HG02763 (cell line): ENCODE measurements around the gene PLS3.

Source experiments
- ATAC-seq: cut with Tn5 transposase; IDR thresholded peaks from one replicate; pipeline ENCODE4 v1.9.1; 2021; ENCODE audit warnings: mild to moderate bottlenecking, moderate library complexity; ENCODE audit not compliant: unreplicated experiment

PLS3 gene

DNA sequence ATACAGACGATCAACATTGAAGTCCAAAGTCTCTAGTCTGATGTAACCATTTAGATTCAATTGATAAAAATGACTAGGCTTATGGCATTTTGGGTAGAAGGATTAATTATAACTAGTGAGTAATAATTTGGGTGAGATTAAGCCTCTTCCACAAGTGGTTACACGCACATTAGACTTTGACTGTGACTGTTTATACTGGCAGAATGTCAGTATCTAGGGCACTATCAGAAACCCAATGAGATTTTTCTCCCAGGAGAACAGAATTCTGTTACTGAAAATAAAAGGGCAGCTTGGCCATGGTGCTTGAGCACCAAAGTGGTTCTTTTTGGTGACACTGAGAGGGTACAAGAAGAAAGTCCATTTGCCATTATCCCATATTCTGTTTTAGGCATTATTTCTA, 3.3 kb downstream of the PLS3 start:
- ATAC-seq = no peak

DNA sequence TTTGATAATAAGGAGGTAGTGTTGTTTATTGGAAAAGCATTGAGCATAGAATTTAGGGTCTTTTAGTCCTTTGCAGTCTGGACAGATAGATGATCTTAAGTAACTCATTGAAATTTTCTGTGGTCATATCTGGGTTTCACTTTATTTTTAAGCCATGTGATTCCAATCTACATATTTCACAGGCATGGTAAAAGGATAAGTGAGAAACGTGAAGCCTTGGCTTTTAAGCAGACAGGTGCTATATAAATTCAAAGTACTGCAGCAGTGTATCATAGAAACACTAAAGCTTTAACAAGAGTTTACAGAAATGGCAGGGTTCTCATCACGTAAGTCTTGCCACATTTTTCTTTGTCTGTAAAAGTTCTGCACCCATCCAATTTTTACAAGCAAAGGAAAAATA, 4.9 kb downstream of the PLS3 start:
- no peak for ATAC-seq

DNA sequence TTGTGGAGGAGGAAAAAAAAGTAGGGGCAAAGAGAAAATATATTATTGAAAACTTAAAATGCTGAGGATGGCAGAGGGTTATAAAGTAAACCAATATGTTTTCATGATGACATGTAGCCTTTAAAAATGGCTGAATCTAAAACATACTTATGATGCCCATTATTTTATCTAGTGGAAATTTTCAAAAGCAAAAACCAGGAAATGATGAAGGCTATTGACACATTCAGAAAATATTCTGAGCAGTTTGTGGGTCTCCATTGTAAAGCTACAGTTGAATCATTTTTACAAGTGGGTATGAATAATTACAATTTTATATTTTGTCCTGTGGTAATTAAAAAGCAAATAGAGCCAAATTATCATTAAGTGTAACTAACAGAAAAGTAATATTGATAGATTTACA, 10.7 kb downstream of the PLS3 start:
- ATAC-seq = no peak

DNA sequence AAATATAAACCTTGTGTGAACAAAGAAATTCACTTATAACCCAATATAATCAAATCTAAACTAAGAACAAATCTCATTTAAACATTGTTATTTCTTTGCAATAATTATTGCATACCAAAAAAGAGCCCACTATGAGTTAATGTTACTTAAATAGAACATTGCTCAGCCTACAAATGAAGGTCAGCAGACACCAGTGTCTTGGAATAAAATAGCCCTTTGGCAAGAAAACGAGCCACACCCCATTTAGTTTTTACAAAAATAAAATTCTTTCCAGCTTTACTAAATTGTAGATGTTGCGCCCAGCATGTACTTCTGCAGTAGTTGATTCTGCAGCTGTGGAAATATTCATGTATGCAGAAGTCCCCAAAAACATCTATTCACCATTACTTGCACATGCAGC, 12.2 kb downstream of the PLS3 start:
- ATAC-seq = no peak

DNA sequence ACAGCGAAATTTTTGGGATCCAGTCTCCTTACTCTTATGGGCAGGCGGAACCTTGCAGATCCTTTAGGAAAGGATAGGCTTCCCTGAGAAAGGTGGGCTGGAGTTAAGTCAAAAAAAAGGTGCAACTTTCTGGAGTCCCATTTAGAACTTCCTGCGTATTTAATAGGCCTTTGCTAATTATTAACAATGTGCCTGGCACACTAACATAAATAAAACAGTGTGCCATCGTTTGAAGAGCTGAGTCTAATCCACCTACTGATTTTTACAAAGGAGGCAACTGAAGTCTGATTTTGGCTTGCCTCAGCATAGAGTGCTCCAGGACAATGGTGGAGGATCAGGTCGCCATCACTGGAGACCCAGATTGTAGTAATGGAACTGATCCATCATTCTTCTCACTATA, 15.7 kb downstream of the PLS3 start:
- ATAC-seq = no peak

DNA sequence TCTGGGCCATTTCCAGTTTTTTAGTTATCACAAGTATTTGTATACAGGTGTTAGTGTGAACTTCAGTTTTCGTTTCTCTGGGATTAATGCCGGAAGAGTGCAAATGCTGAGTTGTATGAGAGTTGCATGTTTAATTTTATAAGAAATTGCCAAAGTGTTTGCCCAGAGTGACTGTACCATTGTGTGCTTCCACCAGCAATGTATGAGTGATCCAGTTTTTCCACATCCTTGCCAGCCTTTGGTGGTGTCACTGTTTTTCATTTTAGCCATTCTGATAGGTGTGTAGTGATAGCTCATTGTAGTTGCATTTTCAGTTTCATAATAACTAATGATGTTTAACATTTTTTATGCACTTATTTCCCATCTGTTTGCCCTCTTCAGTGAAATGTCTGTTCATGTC, 18.4 kb downstream of the PLS3 start:
- no peak for ATAC-seq

DNA sequence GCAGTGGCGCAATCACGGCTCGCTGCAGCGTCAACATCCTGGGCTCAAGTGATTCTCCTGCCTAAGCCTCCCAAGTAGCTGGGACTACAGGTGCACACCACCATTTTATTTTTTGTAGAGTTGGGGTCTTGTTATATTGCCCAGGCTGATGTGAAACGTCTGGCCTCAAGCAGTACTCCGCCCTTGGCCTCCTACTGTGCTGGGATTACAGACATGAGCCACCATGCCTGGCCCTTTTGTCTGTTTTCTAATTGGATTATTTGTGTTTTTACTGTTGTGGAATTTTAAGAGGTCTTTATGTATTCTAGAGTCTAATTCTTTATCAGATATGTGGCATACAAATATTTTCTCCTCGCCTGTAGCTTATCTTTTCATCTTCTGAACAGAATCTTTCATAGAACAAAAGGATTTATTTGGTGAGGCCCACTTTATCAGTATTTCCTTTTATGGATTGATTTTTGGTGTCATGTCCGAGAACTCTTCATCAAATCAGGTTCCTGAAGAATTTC, 18.9 kb downstream of the PLS3 start:
- no peak for ATAC-seq

DNA sequence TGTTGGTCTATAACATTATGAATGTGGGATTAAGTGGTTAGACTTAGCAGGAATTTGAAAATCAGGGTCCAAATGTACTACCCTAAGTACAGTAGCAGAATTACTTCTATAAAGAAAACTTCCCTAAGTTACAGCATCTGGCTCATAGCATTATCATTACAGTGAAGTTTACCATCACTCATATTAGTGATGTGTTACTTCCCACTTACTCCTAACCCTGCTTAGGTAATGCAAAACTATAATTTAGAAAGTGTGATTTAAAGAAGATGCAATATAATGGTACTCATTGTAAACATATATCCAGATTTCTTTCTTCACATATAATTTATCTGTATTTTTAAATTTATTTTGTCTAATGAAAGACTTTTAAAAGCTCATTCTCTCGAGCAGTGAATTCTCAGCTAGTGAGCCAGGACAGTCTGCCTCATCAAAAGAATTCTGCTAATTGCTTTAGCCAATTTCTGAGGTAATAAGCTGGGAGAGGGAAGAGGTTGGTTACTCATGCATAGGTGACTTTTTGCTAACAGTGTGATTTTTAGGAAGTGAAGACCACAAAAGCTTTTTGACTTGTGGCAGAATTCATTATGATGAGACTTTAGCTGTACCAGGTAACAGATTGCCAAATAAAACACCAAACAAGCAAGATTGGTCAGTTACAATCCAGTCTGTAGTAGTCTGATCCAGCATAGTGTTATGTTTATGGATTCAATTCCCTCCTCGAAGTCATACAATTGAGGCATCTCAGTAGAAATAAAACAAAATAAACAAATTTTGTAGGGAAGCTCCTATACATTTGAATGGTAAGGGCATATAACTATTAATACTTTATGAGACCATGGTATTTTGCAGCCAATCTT, 21.0 kb downstream of the PLS3 start:
- no peak for ATAC-seq

DNA sequence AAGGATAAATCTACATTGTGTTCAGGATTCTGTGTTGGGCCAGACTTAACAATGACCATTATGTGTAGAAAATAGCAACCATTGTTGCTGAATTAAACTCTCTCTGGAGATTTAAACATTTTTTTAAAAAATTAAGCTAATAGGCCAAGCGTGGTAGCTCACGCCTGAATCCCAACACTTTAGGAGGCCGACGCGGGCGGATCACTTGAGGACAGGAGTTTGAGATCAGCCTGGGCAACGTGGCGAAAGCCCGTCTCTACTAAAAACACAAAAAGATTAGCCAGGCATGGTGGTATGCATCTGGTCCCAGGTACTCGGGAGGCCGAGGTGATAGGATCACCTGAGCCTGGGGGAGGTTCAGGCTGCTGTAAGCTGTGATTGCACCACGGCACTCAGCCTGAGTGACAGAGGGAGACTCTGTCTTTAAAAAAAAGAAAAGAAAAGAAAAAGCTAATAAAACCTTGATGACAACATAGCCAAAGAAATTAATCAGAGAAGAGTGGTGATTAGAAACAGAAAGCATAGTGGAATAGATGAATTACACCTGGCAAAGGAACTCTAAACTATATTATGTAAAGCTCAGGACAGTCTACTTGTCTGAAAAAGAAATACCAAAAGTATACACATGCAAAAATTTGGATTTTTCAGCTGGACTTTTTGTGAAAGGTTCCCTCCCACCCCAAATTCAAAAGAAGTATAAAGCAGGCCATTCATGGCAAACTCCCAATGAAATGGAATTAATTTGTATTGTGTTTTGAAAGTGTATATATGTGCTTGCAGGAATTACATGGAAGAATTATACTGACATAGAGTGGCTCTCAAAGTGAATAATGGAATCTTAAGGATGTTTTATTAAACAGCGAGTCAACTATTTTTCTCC, 21.9 kb downstream of the PLS3 start:
- no peak for ATAC-seq

DNA sequence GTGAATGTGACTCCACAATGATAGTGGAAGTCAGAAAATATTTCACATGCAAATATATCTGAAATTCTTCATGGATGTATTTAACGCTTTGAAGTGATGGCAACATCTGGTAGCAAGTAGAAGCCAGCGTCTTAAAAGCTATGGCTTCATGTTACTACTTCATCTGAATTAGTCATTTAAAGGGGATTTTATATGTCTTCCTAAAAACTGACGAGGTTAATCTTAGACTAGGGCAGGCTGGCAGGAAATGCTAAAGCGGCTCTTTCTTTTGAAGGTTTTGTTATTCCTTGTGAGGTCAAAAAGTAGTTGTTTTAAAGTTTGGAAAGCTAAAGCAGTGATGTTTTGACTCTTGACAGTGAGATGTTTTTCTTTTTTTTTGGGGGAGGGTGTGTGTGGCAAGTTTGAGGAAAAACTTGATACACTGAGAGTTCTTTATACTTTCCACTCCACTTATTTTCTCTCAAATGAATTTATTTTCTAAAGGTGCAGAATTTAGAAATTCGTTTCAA, 22.6 kb downstream of the PLS3 start:
- no peak for ATAC-seq

DNA sequence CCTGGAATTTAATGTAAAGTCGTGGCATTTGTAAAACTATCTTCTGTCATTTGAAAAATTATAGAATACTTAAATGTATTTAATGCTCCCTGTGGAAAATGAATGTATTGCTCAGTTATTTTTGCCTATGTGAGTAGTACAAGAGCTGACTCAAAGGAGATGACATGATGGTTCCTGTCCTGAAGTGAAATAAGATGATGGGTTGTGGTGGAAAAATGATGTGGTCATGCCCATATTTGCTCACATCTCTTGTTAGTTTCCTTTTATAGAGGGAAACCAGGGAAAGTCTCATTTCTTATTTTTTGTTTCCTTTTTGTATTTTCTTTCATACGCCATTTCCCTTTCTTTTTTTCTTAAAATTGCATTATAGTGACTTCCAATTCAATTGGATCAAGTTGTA, 23.7 kb downstream of the PLS3 start:
- ATAC-seq = no peak

DNA sequence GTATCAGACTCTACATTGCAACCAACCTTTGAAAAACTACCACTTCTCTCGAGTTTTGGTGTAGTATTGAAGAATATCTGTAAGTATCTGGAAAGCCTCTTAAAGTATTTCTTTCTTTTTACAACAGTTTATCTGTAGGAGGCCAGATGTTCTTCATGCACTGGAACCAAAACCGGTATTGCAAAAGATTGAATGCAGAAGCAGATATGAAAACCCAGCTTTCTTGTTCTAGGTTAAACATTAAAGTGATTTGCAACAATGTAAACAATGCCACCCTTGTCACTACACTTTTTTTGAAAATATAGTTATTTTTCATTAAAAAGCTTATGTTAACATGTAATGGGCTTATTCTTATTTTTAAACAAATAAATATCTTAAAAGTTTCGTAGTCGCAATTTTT, 27.2 kb downstream of the PLS3 start:
- no peak for ATAC-seq

DNA sequence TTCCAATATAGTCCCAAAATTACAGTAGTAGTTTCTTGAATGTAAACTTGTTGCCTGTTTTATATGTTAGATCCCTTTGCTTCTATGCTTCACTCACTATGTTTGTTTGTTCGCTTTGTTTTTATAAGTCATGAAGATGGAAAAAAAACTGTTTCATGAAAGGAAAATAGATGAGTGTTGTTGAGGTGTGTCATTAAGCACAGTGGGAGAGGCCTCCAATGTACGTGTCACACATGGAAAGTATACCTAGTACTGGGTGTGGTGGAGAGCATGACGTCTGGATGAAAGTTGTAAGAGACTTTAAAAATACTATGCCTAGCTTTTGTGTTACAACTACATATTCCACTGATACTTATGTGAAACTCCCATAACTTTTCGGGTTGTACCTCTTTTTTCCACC, 28.4 kb downstream of the PLS3 start:
- no peak for ATAC-seq

DNA sequence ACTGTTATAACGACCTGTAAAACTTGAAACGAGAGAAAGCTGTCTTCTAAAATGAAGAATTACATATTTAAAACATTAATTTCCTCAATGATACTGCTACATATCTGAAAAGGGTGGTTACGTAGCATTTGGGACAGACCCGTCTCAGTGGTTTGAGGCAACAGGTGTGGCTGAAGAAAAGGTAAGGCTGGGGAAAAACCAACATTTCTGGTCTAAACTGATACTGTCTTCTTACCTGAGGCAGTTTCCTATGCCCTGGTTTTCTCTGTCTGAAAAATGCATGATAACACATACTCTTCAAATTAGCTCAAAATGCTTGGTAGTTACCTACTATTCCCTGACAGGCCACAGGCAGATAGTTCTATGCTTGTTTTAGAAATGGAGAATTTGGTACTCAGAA, 30.4 kb downstream of the PLS3 start:
- ATAC-seq = no peak

DNA sequence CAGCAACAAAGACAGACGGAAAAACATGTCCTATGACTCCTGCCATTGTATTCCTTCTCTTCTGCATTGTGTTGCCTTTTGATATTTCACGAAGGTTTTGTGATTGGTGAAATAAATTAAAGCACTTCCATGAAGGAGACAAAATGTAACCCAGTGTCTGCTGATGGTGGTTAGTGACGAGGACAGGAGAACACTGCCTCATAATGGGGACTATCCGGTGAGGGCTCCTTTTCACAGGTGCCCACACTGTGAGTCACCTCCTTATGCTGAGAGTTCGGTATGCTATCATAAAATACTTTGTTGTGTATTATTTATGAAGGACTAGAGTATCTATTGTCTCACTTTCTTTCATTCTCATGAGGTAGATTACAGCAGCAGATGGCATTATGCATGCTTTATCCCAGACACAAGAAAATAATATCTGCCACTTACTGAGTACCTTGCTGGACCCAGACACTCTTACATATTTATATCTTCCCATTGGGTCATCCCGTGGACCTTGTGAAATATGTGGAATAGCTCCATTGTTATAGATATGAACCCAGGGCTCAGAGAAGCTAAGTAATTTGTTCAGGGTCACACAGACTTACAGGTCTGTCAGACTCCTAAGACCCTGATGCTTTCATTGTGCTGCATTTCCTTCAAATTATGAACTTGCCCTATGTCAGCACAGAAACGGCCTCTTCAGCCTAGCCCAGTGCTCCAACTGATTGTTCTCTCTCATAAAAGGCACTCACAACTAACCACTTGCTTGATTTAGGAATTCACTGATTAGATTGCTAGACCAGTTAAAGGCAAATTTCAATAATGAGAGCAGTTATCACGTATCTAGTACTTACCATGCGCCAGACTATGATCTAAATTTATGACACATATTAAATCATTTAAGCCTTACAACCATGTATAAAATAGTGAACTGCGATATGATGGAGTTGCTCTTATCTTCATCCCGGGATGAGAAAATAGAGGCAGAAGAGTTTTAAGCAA, 31.2 kb downstream of the PLS3 start:
- ATAC-seq = no peak

DNA sequence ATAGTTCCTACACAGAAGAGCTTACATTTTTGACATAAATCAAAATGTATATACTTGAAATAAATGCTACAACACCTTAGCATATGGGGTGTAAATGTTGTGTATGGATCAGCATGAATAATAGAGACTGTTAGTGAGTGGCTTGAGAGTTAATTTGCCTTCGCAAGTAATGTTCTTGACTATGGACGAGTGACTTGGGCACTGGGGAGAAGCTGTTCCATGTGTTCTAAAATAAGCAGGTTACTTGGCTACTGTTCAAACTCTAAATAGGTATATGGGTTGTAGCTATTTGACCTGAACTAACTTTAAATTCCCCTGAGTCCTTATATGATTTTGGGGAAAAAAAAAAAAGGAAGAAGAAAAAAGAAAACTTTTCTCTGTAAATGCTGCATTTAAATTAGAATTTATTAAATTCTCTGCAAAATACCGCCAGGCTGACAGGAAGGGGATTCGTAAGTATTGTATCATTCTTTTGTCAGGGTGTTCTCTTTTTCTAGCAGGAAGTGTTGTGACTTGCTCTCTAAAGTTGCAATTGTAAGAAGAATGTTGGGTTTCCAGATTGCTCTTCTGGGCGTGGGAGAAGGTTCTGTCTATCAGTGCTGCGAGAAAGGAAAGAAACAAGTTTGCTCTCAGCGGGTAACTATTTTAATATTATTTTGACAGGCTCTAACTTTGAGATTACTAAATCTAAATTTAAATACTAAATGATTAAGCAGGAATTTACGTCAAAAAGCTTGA, 32.2 kb downstream of the PLS3 start:
- no peak for ATAC-seq

DNA sequence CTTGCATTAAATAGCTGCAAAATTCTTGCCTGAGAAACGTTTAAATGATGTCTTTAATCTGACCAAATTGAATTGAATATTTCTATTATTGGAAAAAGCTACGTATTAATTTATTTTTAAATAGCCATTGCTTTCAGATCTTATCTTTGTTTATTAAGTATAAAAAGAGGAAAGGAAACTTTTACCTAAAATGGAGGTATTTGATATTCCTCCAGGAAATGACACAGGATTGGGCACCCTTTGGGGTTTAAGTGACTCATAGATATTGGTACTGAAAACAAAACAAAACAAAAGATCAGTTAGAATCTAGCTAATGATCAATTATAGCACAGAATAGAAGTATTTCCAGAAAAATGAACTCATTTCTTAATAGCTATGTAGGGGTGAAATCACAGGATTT, 34.1 kb downstream of the PLS3 start:
- no peak for ATAC-seq

DNA sequence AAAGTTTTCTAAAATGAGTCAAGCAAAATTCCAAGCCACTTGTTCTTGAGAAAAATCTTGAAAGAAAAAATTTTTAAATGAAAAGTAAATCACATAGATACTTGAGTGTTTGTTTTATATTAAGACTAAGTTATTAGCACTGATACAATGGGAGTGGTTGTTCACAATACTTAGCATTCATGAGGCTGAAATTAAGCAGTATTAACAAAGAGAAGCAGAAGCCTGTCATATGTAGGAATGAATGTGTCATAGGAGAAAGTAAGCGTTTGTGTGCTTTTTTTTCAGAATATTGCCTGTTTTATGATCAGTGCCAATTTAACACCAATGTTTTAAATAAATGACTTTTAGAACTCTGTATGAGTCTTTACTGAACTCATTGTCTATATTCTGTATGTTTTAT, 37.6 kb downstream of the PLS3 start:
- no peak for ATAC-seq

DNA sequence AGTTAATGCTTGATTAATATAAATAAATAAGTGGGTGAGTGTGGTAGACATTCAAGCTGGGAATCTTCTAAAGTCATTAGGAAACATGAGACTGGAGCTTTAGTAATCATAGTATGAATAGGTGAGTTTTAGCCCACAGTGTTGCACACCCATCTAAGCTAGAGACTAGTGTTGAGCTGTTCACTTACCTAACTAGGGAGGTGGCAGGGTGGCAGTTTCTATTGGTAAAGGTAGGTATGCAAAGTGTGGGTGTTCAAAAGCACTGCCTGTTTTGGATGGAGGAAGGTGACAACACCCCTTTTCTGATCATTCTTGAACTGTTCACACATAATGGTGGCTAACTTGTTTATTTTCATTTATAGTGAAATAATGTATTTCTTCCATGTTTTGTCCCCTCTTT, 41.3 kb downstream of the PLS3 start:
- no peak for ATAC-seq
